Dermis microvascular lymphatic vessel endothelial cell (primary cell): ENCODE measurements around the gene PDCD10. TPM values are rescaled to one million over a fixed set of nuclear protein-coding genes. Genes with fewer than 3 reads are reported as not detected.
A peak's percentile ranks its signal among the peaks of the same experiment; 100 is the strongest.

Experiments
- DNase-seq, 2 donors: peaks; one replicate each; pipeline versions ENCODE4 v3.0.0 to v3.0.0-alpha.2; 2010; ENCODE audit warnings: low read depth in 2 of 2
- total RNA-seq: library from RNA; depleted of rRNA; stranded (reverse); fragments of >200 nt; gene quantifications from 2 replicates; pipeline ENCODE4 v1.2.1, GENCODE V29; 2014

PDCD10 gene
- total RNA-seq = 46.1 and 47.5 TPM in 2 replicates

DNA sequence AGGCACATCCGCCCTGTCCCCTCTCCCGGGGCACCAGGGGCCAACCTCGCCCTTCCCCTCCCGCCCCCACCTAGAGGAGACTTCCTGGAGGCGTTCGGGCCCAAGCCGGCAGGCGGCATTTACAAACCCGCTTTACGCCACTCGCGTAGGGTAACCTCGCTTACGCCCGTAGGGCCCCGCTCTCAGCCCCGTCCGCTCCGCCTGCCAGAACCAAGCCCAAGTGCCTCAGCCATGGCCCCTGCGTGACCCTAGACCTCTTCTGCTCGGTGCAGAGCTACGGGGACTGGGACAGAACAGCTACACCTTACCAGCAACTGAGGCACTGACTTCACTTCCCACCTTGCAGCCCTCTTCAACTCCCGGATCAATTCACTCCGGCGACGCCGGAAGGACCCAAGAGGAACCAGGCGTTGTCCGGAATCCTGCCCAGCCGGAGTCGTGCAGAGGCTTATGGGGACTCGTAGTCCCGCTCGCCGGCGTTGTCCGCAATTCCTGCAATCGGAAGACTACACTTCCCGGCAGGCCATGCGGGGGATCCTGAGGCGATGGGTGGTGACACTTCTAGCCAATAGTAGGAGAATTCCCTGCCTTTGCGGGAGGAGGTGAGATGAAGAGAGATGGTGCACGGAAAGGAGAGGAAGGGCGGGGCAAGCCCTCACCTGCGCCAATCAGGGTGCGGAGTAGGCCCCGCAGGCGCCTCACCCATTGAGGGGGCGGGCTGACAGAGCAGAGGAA, at the start of gene PDCD10:
PDCD10 (minus strand) TSS at position 395 of the 735 bp plus-strand sequence. CDS start 14,735 bp downstream, outside the sequence.
- peak; percentile 96 to 99 for DNase-seq

DNA sequence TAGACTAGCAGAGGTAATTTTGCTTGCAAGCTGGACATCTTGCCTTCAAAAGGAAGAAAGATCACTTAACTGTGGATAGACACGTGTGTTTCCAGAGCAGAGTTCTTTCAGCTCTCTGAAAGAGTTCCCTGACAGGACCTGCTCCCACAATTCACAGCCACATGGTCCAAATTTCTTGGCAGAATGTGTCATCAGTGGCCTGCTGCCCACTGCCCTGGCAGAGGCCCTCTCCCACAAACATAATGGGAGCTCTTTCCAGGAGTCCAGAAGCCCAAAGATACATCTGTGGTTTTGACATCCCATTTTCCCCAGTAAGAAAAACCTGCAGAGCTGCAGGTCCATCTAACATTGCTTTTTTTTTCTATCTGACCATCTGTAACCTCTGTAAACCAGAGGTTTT, 49.1 kb upstream of the PDCD10 start:
- DNase-seq = no peak

DNA sequence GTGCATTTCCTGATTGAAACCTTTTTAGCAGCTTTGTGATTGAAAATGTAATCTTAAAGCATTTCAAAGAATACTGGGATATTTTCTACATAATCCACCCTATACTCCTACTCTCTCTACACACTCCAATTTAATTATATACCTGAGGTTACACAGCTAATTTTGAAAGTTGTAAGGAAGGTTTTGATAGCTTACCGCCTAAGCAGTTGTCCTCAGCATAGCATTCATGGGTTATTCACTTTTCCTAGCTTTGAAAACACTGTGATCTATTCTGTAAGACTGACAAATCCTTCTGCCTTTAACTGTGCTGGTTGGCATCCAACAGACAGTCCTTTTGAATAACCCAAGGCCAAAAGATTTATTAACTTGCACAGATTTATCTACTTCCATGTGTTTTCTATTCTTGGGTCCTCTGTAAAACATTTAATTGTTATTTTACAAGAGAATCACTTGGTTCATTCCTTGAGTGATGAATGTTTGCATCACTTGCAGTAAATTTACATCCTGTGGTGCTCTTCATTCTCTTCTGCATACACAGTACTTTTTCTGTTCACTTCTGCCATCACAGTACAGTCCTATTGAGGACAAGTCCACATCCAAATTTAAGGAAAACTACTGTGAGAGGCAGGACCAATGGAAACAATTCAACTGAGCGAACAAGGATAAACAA, 45.7 kb upstream of the PDCD10 start:
- no peak for DNase-seq

DNA sequence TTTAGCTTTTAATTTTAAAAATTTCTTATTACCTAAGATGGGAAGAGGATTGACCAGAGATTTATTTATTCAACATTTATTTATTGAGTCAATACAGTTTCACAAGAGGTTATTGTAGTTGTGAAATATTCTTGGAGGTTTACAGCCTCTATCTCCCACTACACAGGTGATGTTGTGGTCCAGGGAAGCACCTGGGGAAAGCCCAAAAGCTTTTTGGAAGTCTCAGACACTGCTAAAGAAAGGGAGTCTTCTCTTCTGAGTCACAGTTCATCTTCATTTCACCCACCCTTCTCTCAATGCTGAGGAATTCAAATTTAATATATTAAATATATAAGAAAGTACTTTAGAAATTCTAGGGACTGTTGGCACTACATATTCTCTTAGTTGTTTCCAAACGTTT, 42.7 kb upstream of the PDCD10 start:
- no peak for DNase-seq

DNA sequence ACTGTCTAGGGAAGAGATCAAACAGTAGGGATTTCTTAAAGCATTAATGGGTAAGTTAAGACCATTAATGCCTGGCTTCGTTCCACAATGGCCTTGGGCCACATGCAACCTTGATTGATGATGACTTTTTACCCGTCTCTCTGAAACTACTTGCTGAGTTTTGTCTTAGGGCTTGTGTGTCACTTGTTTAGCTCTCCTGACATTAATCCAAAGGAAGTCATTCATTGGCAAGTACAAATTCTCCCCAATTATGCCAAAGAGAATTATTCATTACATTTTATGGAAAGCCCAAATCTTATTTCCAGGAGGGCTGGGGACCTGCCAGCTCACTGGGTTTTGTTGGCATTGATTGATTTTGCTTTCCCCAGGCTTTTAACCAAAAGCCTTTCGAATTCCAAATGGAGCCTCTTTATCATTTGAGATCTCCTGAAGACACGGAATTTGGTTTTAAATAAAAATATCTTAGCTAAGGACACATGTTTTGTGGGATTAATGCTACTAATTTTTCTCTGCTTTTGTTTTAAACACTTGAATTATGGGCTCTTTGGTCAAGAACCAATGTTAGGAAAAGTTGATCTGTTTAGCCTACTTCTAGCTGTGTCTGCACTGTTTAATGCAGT, 41.5 kb upstream of the PDCD10 start:
- DNase-seq = no peak

DNA sequence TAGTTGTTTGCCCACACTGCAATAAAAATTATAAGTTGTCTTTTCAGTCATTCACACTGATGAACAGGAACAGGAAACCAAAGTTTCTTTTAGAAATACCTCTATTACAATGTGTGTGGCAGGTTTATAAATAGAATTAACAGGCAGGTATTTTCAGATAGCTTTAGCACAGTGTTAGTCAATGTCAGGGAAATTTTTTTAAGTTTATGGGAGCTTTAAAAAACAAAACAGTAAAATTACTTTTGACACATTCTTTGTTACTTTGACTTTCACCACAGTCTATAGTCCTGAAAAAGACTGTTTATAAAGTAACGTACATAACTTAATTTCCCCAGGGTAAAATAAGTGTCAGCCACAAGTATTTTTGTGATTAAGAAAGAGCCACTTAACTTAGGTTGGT, 38.9 kb upstream of the PDCD10 start:
- no peak for DNase-seq

DNA sequence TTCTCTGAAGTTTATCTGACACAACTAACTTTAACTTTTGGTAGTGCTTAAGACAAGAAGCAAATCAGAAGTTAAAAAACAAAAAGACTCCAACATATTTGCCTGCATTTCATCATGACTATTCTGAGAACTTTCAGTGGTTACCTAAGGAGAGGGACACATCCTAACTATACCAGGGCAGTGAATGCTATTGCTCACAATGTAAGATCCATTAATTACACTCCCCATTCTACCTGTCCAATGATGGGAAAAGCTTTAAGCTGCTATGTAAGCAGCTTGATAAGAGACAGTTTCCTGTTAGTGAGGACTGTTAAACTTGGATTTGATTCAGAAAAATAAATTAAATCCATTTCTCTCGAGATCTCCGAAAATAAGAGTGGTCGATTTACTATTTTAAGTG, 38.3 kb upstream of the PDCD10 start:
- DNase-seq = no peak

DNA sequence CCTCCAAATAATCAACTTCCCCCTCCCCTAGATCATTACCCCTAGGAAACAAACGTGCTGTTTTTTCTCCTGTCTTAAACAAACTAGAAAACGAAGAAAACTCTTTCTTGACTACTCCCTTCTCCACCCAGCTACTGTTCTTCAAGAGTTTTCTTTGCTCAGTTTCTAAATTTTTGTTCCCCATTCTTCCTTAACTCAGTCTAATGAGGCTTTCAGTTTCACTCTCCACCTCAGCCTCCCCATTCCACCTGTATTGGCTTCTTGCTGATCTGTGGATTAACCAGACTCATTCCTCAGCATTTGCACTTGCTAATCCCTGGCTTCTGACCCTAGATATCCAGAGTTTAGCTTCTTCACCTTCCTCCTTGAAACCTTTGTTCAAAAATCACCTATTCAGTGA, 27.6 kb upstream of the PDCD10 start:
- DNase-seq = no peak

DNA sequence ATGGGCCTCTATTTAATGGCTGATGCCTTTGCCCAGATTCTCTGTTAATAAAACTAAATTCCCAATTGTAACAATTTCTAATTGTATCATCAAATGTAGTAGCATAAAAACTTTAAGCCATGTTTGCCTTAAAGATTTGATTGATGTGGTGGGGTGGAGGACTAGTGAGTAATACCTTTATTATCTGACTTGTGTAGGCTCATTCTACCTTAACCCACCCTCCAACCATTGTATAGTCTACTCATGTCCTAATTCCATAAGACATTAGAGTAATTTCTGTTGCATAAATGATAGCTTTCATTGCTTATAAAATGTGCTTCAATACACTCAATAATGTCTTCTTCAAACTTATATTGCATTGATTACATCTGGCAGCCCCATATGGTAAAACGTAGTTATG, 26.6 kb upstream of the PDCD10 start:
- no peak for DNase-seq

DNA sequence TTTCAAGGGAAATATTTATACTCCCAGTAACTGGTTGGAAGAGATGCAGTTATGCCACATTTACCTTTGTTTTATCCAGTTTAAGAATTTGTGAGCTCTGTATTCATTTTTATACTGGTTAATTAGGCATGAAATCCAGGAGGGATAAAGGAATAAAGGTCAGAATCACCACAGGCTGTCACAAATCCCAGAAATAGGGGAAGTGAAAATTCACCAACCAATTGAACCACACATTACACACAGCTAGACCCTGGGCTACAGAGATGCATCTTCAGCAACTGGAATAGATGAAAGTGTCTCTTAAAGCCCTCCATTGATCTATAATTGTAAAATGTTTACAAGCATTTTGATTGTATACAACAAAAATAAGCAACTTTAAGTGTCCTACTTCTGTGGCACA, 19.4 kb upstream of the PDCD10 start:
- DNase-seq = no peak

DNA sequence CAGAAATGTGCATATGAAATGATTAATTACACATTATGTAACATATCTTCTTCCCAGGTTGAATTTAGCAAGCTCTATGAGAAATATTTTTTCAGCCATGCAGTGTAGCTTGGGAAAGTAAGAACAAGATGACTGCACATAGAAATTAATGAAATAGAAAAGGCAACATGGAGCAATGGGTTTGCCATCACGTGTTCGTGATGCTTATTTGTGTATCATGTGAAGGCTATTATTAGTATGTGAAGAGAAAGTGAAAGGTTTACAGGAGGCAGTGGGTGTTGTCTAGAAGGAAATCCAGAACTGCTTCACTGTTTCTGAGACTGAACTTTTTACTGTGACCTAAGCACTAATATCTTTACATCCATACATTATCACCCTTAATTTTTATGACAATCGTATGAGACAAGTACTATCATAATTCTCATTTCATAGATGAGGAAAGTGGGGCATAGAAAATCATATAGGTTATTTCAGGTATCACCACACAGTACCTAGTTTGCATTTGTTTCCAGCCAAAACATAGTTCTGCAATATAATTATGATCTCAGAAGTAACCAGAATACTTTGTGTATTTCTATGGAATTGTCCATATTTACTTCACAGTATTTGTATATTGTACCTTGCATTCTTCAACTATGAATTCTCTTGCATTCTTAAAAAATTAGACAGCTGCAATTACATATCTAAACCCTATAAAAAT, 15.7 kb upstream of the PDCD10 start:
- DNase-seq = no peak

DNA sequence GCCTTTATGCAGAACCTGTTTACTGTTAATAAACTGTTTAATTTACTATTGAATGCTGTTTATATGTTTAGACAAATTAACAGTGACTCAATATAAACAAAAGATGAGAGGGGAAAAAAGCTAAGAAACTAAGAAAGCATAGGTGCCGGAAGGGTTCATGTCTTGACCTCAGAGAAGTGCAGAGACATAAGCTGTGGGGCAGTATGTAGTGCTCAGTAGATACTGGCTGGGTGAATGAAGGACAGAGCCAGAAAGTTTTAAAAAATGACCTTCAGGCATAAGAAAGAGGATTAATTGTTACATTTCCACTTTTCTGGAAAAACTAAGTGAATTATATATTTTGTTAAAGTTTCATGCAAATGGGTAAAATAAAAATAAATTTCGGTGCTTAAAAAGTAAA, 15.0 kb upstream of the PDCD10 start:
- DNase-seq = no peak

DNA sequence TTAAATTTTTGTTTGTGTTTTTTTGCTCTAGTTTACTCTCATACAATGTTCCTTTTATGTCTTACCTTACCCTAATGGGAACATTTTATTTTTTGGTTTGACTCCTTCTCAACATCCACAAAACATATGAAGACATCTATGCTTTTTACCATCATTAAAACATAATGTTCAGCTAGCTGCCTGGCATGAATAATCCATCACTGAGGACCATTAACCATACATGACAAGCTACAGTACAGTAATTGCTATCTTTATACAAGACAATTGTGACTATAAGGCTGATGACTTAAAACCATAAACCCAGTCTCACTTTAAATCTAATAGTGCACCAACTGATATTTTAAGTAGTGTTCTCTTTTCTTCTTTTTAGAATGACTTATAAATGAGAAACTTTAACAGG, 14.5 kb upstream of the PDCD10 start:
- no peak for DNase-seq

DNA sequence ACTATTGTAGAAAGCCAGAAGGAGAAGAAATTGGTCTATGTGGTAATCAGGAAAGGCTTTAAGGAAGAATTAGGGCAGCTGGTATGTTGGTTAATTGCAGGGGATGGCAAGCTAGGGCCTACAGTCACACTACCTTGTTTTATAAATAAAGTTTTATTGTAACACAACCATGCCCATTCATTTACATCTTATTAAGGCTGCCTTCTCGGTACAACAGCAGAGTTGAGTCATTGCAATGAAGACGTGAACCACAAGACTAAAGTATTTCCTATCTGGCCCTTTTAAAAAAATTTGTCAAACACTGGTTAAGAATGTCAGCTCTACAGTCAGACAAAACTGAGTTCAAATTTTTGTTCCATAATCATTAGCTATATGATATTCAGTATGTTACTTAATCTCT, 9.1 kb upstream of the PDCD10 start:
- no peak for DNase-seq

DNA sequence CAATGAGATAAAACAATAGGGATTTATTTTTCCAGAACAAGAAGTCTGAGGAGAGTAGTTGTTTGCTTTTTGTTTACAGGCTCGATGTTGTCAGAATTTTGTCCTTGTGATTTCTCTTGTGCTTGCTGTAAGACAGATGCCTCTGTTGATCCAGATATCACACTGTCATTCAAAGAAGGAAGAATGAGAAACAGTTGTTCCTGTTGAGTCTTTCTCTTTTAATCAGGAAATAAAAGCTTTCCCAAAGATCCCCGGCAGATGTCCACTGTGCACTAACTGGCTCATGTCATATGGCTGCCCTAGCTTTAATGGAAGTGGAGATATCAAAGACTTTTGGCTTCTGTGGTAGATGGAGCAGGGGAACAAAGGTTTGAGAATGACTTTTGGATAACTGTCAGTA, 7.6 kb upstream of the PDCD10 start:
- no peak for DNase-seq

DNA sequence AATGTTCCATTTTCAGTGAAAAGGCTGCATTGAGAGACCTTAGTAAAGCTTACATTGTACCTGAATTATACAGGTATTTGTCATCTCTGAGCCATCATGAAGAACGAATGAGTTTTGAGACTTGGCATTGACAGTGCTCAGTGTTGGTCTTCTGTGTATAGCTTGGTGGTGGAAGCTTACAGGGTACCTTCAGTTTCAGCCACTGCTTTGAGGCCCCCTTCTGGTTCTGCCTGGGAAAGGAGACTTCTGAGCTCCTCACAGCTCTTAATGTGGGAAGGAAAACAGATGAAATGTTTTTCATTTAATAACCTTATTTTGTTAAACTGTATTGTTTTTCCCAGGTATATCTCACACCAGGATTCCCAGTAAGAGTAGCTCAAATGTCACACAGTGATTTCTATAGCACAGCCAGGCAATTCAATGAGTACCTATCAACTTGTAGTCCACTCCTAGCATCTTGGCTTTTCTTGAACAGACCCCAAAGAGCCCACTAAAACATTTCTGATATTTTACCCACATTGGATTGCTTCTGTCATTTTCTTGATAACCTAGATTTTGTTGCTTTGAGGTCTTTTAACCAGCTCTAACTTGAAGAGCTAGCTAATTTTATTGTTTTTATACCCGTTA, 6.4 kb upstream of the PDCD10 start:
- peak in 1 of 2 donors; percentile 42 for DNase-seq

DNA sequence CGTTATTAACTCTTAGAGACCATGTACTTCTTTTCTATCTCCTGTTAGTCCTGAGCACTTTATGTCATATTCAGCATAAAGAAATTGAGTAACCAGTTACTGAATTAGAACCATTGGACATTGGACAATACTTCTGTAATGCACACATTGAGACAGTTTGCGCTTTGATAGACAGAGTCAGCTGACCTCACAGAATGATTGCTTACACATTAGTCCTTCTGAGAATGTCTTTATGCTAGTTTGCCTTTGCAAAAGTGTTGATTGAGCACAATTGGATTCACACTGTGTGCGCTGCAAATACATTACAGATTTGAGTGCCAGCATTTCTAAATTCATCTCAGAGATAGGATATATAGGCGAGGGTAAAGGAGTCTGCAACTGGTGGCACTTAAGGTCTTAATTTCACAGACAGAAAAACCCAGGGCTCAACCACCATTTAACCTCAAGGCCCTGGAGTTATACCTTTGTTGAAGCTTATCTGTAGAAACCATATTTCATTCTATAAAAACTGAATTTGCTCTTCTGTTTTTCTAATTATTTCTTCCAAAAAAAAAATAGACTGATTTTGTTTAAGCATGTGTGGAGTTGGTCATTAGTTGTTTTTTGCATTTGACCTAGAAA, 4.6 kb upstream of the PDCD10 start:
- DNase-seq = no peak

DNA sequence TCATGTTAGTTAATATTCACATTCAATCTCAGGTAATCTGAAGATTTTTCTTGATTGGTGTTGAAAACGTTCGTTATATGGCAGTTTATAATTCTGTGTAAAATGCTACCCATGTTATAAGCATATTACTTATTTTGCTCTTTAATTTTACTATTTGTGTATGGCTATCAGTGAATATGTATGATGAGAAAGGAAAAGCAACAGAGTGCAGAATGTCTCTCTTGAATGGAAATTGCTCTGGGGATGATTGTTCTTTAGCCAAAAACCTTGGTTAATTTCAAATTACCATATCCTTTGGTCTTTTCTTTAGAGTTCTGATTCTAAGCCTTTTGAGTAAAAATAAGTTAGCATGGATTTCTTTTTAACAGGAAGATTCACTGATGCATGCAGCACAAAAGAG, 3.3 kb upstream of the PDCD10 start:
- no peak for DNase-seq

DNA sequence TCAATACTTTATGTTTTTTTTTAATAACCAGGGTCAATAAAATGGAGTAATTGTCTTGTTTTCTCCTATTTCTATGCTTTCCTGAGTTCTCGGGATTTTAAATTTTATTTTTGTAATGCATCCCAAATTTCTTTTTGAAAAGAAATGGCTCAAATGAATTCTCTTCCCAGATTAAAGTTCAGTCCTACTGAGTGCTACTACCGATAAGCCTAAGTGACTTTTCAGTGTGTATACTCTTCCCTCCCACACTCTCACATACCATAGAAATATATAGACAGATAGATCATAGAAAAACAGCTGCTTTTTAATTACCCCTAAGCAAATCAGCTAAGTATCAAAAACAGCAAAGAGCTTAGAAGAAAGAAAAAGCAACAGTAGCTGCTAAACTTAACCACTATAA, 2.3 kb upstream of the PDCD10 start:
- DNase-seq = no peak

DNA sequence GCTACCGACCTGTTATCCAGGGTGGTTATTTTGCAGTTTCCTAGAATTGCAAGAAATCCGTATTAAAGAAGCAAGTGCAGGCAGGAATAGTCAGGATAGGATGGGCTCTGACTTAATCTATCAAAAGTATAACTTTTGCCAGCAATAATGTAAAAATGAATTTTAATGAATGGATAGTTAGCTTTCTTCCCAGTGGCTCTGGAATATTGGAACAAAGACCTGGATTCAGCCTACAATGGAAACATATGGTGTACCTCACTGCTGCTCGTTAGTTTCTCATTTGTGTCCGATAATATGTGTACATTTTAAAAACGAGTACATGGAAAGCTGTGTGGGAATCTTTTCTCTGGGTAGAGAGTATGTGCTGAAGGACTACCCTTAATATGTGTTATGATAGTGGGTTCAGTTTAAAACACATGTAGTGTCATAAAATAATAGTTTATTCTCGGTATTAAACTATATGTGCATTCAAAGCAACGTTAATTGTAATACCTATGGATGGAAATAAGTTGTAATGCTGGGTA, 1.6 kb upstream of the PDCD10 start:
- DNase-seq = no peak
